NCI-H446 (cell line): ENCODE data around the gene SPART.
"Not testable (repeated sequence)": the region's sequence is repeated elsewhere in the genome, so short reads cannot be mapped to it uniquely, and the experiment has no call there.

ENCODE experiments used
- DNase-seq, 2 experiments: peaks; one replicate each; lab custom pipeline; 2025; lab: John Stamatoyannopoulos, UW

SPART gene

DNA sequence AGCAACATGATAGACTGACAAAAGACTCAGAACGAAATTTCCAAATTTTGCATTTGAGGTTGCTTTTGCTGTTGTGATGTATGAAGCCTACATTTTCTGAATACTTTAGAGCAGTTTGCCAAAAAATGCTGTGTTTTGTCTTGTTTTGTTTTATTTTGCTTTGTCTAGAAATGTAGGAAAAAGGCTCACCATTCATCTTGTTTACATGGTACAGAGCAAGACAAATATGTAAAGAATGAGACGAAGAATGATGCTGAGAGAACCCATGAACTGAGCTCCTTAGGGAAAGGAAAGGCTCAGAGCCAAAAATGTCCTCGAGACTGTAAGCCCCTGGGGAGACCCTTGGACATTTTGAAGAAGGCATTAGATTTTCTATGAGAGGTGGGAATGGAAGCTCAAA lies 6.8 kb upstream of the SPART start:
- no peak for DNase-seq

DNA sequence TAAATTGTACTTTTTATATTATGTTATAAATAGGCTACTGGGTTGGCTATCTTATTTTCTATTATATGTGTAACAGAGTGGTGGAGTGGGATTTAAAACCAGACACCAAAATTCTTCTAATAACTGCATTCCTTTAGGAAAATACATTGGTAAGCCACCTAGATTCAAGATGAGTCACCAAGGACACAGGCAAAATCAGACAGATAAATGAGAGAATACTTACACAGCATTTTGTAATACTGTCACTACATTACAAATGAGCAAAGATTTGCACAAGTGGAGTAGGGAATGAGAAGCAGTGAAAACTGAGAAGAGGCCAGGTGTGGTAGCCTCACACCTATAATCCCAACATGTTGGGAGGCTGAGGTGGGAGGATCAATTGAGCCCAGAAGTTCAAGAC lies 6.2 kb upstream of the SPART start:
- no peak for DNase-seq

DNA sequence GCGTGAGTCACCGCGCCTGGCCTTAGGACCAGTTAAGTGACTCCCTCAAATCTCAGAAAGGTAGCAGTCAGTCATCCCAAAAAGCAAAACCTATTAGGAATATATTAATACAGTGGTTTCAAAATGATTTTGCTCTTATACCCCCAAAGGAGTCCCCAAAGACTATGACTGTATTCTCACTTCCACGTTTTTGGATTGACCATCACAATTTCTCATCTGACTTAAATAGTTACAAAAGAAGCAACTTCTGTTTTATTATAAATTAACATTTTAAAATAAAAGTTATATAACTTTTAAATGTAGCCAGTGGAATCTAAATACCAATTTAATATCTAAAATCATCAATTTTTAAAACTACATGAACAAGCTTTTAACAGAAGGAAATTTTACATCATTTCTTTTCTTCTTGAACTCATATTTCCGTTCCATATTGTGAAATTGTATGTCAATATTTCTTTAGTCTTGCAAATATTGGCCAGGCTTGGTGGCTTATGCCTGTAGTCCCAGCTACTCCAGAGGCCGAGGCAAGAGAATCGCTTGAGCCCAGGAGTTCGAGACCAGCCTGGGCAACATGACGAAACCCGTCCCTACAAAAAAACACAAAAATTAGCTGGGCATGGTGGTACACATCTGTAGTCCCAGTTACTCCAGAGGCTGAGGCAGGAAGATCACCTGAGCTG lies 1.5 kb upstream of the SPART start:
- DNase-seq: no peak

DNA sequence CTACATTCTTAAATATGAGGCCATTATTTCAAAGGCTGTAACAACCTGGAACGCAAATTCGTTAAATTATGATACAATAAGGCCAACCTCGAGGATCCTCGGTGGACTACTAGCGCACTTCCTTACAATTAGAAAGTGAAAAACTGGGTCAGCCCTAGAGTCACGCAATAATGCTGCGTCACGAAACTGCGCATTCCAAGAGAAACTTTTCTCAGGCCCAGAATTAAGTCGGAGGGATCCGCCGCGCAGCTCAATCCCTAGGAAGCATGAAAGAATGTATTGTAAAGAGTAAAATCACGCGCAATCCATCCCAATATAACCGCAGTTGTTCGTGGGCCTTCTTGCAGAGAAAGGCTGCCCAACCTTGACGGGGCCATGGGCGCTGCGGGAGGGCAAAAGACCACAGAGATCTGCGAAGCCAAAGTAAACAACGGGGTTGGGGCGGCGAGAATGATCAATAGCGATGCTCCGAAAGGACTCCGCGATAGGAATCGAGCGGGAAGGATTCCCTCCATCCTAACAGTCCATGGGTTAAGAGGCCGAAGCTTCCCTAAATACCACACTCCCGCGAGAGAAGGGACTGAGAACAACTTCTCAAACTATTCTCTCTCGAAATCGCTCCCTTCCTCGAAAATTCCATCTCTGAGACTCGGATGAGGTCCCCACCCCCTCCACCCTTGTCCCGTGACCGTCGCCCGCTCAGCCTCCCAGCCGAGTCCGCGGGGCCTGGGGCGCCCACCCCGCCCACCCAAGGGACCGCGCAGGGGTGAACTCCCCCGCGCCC lies 564 bp downstream of the SPART start:
- peak; percentile 41 to 46 for DNase-seq

DNA sequence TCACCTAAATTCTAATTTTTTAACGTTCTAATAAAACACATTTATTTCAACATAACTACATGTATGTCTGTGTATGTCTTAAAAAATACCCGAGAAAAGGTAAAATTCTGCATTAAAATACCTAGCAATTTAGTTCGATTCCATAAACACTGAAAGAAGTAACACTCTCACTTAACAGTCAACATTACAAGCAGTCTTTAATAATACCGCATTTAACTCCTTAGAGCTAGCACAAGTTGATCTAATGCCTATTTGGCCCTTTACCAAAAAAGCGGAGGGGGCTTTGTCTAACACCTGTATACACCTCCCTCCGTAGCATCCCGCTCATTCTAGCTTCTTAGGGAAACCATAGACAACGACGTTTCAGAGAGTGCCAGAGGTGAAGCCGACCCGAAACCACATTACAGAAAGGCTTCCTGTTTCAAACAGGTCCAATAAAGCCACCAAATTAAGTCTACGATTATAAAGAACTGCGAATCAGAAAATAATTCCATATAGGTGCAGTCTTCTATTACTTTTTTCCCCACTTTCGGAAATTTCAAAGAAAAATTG lies 1.2 kb downstream of the SPART start:
- no peak for DNase-seq

DNA sequence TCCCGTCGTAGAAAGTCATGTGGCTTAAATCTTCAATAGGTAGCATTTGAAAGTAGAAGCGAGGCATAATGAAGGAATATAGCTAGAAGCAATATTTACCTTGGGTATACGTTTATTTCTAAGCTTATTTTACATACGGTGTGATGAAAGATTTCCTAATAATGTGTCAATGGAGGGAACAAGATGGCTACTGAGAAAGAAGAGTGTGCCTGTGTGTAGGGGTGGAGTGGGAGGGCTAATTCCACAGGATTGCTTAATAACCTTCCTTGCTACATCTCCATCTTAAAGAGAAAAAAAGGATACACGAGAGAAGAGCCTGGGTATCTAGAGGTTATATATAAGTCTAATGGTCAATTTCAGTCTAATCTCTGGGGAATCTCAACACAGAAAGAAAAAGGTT lies 2.0 kb downstream of the SPART start:
- no peak for DNase-seq

DNA sequence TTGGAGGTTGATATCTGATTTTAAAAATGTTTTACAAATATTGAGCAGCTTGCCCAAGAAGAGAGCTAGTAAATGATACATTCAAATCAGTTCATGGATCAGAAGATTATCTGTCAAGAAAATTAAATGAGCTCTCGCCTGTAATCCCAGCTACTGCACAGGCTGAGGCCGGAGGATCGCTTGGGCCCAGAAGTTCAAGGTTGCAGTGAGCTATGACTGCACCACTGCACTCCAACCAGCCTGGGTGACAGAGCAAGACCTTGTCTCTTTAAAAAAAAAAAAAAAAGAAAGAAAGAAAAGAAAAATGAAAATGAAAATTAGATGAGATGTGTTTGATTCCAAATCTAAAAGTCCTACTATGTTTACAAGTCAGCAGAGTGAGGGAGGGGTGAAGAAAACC lies 2.4 kb downstream of the SPART start:
- no peak for DNase-seq

DNA sequence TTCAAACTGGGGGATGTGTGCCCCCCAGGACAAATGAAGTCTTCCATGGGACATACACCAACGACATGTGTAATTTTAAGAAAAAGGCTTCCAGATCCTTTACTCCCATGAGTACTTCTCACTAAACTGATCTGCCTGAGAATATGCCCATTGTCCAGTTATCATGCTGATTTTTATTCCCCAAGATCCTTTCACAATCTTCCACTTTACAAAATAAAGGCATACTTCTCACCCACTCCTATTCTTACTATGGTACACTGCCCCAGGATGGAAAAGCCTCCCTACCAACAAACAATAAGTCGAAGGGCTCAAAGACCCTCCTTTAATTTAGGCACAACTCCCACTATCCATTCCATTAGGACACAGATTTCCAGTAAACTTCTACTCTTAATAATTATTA lies 3.5 kb downstream of the SPART start:
- no peak for DNase-seq

DNA sequence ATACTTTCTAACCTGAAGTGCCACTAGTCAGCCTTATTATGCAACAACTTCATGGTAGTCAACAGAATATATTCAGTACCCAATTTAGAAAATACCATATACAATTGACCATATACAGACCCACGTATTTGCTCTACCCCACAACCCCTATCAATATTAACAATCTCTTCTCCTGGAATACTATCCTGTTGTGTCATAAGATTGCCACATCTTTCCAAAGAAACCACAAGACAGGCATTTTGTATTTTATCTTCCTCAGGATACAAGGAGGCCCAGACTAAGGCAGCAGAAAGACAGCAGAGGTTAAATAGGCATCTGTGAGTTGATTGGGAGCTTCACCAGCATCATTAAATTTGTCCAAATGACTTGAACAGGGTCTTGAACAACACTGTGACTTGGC lies 4.5 kb downstream of the SPART start:
- no peak for DNase-seq

DNA sequence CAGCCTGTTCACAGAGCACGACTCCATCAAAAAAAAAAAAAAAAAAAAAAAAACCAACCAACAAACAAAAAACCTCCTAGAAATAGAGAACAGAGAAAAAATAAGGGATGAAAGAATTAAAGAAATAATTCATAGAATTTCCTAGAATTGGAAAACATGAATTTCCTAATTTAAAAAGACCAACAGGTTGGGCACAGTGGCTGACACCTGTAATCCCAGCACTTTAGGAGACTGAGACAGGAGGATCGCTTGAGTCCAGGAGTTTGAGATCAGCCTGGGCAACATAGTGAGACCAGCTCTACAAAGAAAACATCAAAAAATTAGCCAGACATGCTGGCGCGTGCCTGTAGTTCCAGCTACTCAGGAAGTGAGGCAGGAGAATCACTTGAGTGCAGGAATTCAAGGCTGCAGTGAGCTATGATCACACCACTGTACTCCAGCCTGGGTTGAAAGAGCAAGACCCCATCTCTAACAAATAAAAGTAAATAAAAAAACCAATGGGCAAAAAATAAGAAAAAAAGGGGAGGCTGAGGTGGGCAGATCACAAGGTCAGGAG lies 6.5 kb downstream of the SPART start:
- no peak for DNase-seq

DNA sequence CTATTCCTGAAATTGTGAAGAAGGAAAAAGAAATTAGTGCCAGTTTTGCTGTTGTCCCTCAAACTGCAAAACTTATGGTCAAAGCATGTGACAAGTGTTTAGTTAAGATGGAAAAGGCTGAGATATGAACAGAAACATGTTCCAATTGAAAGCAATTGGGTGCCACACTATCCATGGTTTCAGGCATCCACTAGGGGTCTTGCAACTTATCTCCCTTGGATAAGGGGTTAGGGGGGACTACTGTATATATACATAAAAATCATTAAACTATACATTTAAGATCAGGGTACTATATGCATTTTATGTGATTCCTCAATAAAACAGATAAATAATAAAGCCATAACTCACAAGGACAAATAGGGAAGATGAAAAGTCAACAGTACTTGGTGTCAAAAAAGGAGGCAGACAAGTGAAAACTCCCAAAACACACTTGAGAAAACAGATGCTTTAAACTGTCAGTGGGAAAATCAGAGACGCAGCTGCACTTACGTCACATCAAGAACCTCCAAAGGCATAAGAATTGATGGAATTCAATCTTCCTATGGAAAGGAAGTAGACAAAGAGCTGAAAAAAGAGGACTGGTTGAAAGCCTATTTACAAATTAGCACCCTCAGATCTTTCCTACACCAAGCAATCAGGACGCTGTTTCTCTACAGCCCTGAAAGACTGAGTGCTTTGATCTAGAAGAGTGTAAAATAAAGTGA lies 8.1 kb downstream of the SPART start:
- no peak for DNase-seq

DNA sequence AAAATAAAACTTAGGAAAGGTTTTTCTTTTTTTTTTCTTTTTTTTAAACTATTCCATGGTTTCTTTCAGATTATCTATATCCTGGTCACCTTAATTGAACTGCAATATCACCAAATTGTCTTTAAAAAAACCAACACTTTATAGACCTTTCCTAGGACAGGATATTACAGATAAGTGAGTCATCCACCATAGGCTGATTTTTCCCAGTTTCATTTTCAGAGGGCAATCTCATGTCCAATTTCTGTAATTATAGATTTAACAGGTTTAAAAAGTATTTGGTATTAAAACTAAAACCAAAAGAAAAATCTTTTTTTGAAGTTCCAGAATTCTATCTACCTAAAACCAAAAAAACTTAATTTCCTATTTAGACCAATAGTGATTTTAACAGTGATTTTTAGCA lies 13.2 kb downstream of the SPART start:
- DNase-seq: no peak

DNA sequence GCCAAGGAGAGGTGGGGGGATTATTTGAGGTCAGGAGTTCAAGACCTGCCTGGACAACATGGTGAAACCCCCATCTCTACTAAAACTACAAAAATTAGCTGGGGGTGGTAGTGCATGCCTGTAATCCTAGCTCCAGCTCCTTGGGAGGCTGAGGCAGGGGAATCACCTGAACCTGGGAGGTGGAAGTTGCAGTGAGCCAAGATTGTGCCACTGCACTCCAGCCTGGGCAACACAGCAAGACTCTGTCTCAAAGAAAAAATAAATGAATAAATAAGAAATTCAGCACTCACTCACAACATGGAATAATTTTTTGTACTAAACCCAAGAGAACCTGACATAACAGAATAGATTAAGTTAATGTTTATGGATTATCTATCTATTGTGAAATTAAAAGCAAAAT lies 13.9 kb downstream of the SPART start:
- DNase-seq: not testable (repeated sequence)

DNA sequence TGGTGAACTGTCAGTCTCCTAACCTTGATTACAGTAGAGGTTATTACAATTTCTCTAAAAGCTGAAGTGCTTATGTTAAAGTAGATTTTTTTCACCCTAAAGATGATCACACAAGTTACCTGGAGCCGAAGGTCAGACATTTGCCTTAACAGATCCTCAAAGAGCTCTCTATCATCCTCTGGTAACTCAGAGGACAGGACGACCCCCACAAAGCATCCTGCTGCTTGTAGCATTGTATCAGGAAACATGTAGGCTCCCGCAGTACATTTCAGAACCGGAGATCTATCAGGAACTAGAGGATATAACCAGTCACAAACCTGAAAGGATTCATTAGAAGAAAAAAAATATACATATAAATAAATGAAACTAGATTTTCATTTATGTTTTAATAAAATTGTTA lies 14.9 kb downstream of the SPART start:
- DNase-seq: no peak

DNA sequence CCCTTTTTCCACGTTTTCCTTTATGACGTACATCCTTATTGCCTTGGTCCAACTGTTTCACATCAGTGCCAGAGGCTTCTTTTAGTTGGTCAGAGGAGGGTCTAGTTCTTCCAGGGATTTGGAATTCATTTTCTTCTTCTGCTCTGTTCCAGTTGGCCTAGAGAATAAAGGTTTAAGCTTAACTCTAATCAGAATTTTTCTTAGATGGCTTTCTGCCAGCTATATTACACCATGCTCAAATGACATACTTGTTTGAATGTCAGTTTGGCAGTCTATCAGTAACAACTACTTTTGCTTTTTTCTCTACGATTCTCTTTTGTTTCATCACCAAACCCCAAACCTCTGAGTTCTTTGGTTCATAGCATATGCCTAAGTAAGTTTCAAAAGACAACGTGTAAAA lies 16.8 kb downstream of the SPART start:
- DNase-seq: no peak

DNA sequence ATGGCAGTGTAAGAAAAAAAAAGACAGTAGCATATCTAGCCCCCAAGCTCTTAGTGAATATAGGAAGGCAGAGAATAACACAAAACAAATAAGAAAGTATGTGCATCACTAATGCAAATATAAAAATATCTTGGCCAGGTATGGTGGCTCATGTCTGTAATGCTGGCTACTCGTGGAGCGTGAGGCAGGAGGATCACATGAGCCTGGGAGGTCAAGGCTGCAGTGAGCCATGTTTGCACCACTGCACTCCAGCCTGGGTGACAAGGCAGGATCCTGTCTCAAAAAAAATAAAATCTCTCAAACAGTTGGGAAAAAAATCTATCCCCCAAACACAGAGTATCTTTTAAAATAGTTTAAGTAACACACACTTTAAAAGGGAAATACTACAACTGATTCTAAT lies 17.4 kb downstream of the SPART start:
- DNase-seq: no peak

DNA sequence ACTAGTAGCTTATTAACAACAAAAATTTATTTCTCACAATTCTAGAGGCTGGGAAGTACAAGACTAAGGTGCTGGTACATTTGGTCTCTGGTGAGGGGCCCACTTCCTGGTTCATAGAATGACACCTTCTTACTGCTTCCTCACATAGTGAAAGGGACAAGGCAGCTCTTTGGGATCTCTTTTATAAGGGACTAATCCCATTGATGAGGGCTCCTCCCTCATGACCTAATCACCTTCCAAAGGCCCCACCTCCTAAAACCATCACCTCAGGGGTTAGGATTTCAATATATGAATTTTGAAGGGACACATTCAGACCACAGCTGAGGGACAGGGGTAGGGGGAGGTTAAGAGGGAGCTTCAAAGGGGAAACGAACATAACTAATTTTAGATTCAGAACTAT lies 20.3 kb downstream of the SPART start:
- no peak for DNase-seq

DNA sequence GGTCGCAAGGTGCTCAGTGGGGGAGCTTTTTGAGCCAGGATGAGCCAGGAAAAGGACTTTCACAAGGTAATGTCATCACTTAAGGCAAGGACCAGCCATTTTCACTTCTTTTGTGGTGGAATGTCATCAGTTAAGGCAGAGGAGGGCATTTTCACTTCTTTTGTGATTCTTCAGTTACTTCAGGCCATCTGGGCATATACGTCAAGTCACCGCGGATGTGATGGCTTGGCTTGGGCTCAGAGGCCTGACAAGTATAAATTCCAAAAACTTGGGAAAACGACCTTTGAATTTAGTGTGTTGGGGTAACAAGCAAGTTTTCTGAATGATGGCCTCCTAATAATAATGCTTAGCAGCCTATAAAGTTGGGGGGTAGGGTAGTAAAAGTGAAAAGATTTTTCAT lies 21.3 kb downstream of the SPART start:
- DNase-seq: not testable (repeated sequence)

DNA sequence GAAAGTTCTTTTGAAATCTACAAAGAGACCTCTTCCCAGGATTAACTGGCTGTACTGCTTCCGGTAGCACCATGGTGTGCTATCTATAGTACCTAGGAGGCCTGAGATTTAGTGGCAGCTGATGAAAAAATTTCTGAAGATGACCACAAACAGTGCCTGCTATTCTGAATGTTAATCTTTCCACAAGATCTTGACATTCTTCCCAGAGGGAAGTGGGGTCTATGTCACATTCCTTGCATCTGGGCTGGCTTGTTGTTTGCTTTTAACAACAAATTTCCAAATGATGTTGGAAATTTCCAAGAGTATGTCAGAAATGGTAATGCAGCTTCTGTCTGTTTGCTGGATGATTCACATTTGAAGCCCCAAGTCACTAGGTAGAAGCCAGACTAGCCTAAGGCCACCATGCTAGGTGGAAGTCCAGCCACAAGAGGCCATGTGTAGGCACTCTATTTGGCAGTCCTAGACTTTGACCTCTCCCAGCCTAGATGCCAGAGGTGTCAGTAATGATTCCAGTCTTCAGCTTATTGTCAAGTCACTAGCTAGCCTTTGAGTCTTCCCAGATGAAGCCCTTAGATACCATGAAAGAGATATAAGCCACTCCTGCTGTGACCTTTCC lies 22.1 kb downstream of the SPART start:
- DNase-seq: no peak

DNA sequence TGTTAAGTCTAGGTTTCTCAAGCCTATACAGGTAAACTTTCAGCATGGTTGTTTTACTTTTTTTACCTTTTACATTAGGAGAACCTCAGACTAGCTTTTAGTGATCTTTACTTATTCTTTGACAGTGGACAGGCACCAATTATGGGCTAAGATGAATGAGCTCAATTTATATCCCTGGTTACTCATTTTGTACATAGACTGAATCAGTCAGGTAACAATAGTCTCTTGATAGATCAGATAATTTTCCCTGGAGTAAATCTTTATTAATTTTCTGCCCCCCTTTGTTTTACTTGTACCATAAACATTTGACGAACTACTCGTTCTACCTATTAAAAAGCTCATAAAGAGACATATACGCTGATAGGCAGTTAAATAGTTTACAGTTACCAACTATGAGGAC lies 22.8 kb downstream of the SPART start:
- DNase-seq: no peak

DNA sequence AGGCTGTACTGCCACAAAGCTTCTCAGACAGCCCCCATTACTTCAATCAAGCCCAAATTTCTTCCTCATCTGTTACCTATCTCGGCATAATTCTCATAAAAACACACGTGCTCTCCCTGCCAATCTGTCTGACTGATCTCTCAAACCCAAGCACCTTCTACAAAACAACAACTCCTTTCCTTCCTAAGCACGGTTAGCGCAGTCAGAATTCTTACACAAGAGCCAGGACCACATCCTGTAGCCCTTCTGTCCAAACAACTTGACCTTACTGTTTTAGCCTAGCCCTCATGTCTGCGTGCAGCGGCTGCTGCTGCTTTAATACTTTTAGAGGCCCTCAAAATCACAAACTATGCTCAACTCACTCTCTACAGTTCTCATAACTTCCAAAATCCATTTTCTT lies 26.4 kb downstream of the SPART start:
- not testable (repeated sequence) for DNase-seq
